ENCODE measurements around the gene TEX51. TPM values are rescaled to one million over a fixed set of nuclear protein-coding genes. Genes with fewer than 3 reads are reported as not detected.

The TEX51 gene
- total RNA-seq, 4 donors from 2014 or later = not detected

DNA sequence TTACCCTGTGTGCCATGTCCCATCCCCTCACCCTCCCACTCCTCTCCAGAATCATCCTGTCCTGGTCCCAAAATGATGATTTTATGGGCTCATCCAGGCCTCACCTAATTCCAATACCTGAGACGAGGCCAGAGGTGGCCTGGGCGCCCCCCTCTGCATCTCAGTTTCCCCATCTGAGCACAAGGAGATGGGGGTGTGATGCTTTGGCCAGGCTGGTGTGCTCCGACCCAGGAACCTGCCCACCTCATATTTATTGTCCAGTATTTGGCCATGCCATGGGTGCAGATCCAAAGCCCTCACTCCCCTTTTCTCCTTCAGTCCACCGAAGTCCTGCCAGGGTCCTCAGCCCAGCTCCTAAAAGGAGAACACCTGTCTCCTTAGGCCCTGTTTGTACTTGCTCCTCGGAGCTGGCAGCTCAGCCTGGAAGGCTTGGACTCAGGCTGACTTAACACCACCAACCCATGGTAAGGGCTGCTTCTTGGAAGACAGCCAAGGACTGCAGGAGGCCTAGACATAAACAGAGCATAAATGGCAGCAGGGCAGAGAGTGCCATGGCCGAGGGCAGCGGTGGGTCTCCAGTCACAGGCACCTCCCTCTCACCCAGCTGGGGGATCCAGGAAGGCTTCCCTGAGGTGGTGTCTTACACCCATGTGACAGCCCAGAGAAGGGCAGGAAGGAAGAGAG lies 3.6 kb downstream of the TEX51 start:
- no peak for TF ChIP-seq EP300 (IDR thresholded peaks at IDR 0.05)
- TF ChIP-seq, protein P1, sequence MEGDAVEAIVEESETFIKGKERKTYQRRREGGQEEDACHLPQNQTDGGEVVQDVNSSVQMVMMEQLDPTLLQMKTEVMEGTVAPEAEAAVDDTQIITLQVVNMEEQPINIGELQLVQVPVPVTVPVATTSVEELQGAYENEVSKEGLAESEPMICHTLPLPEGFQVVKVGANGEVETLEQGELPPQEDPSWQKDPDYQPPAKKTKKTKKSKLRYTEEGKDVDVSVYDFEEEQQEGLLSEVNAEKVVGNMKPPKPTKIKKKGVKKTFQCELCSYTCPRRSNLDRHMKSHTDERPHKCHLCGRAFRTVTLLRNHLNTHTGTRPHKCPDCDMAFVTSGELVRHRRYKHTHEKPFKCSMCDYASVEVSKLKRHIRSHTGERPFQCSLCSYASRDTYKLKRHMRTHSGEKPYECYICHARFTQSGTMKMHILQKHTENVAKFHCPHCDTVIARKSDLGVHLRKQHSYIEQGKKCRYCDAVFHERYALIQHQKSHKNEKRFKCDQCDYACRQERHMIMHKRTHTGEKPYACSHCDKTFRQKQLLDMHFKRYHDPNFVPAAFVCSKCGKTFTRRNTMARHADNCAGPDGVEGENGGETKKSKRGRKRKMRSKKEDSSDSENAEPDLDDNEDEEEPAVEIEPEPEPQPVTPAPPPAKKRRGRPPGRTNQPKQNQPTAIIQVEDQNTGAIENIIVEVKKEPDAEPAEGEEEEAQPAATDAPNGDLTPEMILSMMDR (IDR thresholded peaks at IDR 0.05) = no peak
- TF ChIP-seq POLR2A (IDR thresholded peaks at IDR 0.05) = no peak
- TF ChIP-seq POLR2AphosphoS5 (IDR thresholded peaks at IDR 0.05) = no peak
- ATAC-seq = no peak
- no peaks in the 10 kb centered on the region for H3K4me1 ChIP-seq
- 54 to 100% methylated on average over 1 to 2 of the region's 7 CpGs for WGBS, 2 donors (ENCODE audit: low coverage in 1 of 2)
- H3K36me3 ChIP-seq = no peaks in the 10 kb centered on the region
- peaks cover 0 to 17% (median 0%) of the 10 kb centered on the region in 3 donors for H3K9me3 ChIP-seq
- H3K27ac ChIP-seq = no peak overlapping the region
- H3K27me3 ChIP-seq = peaks cover 7% of the 10 kb centered on the region
- no peak overlapping the region for H3K4me3 ChIP-seq

DNA sequence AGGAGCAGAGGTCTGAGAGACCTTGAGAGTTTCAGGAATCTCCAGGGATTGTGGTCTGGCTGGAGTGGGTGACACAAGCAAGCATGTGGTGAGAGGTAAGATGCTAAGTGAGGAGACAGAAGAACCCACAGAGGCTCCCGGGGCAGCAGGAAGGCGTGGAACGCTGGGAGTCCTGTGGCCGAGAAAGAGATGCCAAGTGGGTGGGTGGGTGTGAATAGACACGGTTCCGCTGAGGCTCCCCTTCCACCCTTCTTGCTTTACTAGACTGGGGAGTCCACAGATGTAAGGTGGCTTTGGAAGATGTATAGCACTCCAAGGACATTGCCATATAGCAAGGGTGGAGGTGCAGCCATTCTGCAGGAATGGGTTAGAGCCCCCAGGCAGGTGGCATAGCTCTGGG lies 4.2 kb downstream of the TEX51 start:
- WGBS, 2 donors (ENCODE audit: low coverage in 1 of 2) = 82 to 100% methylated on average over 2 to 6 of the region's 6 CpGs
- peaks cover 0 to 17% (median 0%) of the 10 kb centered on the region in 3 donors for H3K9me3 ChIP-seq
- no peak overlapping the region for H3K4me3 ChIP-seq
- H3K36me3 ChIP-seq = no peaks in the 10 kb centered on the region
- H3K4me1 ChIP-seq = no peaks in the 10 kb centered on the region
- no peak overlapping the region for H3K27ac ChIP-seq
- ATAC-seq = no peak
- TF ChIP-seq POLR2AphosphoS5 (IDR thresholded peaks at IDR 0.05) (no peak), POLR2A (IDR thresholded peaks at IDR 0.05) (no peak), EP300 (IDR thresholded peaks at IDR 0.05) (no peak)
- TF ChIP-seq, protein P1 (IDR thresholded peaks at IDR 0.05) = no peak
- peaks cover 7% of the 10 kb centered on the region for H3K27me3 ChIP-seq

DNA sequence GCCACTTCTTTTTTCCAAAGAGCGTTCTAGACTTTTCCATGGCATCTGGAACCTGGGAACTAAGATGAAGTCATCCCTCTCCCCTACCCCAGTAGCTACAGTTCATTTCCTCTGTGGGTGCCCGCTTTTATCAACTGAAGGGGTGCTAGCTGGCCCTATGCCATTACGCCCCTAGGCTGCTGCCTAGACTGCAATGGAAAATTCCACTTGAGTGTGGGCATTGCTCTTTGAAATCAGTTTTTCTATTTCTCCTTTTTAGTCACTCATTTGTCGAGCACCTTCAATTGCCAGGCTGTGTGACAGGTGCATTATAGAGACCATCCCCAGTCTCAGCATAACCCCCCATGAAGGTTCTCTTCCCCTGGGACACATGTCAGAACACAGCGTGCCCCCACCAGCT lies 7.3 kb downstream of the TEX51 start:
- no peak for ATAC-seq

DNA sequence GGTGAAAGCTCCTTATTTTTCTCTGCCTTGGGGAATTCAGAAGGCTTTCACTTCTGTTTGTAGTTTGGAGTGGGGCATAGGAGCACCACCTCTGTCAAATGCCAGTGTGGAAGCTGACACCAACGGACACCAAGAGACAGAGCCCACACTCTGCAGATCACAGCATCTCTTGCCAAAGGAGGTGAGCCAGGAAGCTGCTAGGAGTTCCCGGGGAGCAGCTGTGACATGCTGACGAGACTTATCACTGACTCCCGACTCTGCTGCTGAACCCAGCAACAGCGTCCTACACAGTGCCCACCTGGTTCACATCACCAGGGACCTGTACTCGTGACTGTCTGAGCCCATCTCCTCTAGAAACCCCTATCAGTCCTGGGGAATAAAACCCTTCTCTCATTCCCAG lies 8.1 kb downstream of the TEX51 start:
- WGBS, 2 donors (ENCODE audit: low coverage in 1 of 2) = 46 to 54% methylated on average over 3 to 4 of the region's 6 CpGs
- H3K27me3 ChIP-seq = peaks cover 4% of the 10 kb centered on the region
- H3K4me1 ChIP-seq = no peaks in the 10 kb centered on the region
- no peak overlapping the region for H3K4me3 ChIP-seq
- ATAC-seq = no peak
- peaks cover 0 to 17% (median 0%) of the 10 kb centered on the region in 3 donors for H3K9me3 ChIP-seq
- TF ChIP-seq EP300 (IDR thresholded peaks at IDR 0.05) (no peak), POLR2A (IDR thresholded peaks at IDR 0.05) (no peak), POLR2AphosphoS5 (IDR thresholded peaks at IDR 0.05) (no peak)
- TF ChIP-seq, protein P1 (IDR thresholded peaks at IDR 0.05) = no peak
- no peak overlapping the region for H3K27ac ChIP-seq
- H3K36me3 ChIP-seq = no peaks in the 10 kb centered on the region

More for the DNA sequence above, 7.3 kb downstream of the TEX51 start:
- peaks cover 4% of the 10 kb centered on the region for H3K27me3 ChIP-seq
- H3K4me1 ChIP-seq = no peaks in the 10 kb centered on the region
- no peak overlapping the region for H3K27ac ChIP-seq
- 95 to 100% methylated on average over 2 to 5 of the region's 5 CpGs for WGBS, 2 donors (ENCODE audit: low coverage in 1 of 2)
- TF ChIP-seq, protein P1 (IDR thresholded peaks at IDR 0.05) = no peak
- TF ChIP-seq POLR2AphosphoS5 (IDR thresholded peaks at IDR 0.05) = no peak
- TF ChIP-seq POLR2A (IDR thresholded peaks at IDR 0.05) = no peak
- no peak for TF ChIP-seq EP300 (IDR thresholded peaks at IDR 0.05)
- peaks cover 0 to 17% (median 0%) of the 10 kb centered on the region in 3 donors for H3K9me3 ChIP-seq
- no peak overlapping the region for H3K4me3 ChIP-seq
- no peaks in the 10 kb centered on the region for H3K36me3 ChIP-seq

DNA sequence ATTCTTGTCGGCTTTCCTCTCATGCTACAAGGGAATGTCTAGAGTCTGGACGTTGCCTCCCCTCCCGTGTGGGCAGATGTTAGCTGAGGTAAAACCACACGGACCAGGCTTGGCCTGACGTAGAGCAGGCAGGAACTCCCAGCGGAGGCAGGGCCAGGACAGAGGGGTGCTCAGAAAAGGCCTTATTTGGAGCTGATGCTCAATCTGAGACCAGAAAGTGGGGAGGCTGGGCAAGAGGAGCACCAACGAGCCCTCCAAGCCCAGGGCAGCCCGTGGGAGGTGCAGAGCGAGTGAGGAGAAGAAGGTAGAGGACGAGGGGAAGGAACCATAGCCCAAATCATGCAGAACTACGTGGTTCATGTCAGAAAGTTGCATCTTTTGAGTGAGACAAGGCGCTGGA lies 9.0 kb downstream of the TEX51 start:
- TF ChIP-seq EP300 (IDR thresholded peaks at IDR 0.05) = no peak
- TF ChIP-seq POLR2AphosphoS5 (IDR thresholded peaks at IDR 0.05) = no peak
- TF ChIP-seq, protein P1 (IDR thresholded peaks at IDR 0.05) = no peak
- no peak for TF ChIP-seq POLR2A (IDR thresholded peaks at IDR 0.05)
- Histone ChIP-seq H3K27ac (no peak overlapping the region), H3K9me3 (peaks cover 0 to 17% (median 0%) of the 10 kb centered on the region in 3 donors), H3K27me3 (peaks cover 4% of the 10 kb centered on the region), H3K4me1 (no peaks in the 10 kb centered on the region), H3K36me3 (no peaks in the 10 kb centered on the region), H3K4me3 (no peak overlapping the region)
- WGBS, 2 donors (ENCODE audit: low coverage in 1 of 2) = 72% methylated on average over 10 of the region's 12 CpGs; no CpG with 5 or more reads in 1 of the 2 donors
- no peak for ATAC-seq
